ENCODE measurements around the gene ELAPOR2.

Gene ELAPOR2

DNA sequence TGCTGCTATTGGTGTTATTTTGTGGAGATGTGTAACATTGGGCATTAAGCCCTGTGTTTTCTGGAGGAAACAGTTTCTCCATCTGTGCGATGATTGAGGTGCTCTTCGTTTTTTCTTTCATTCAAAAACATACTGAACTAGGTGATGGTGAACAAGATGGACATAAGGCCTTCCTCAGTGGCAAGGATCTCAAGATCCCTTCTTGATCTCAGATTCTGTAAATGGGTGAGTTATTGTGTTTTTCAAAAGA lies 759 bp upstream of the ELAPOR2 start:
- Histone ChIP-seq H3K9ac (ENCODE audit: low read depth, low read length, poor library complexity, severe bottlenecking) (no peak overlapping the region), H2AFZ (ENCODE audit: low read length) (peak overlapping the region; percentile 69; the same call in 1 of the 2 replicates), H3K79me2 (ENCODE audit: insufficient read depth, low read length) (no peaks in the 10 kb centered on the region), H3K4me3 (ENCODE audit: low read length, poor library complexity, severe bottlenecking) (peak overlapping the region; percentile 72), H4K20me1 (ENCODE audit: insufficient read depth, low read length, poor library complexity, severe bottlenecking) (no peaks in the 10 kb centered on the region), H3K9me2 (replicated peaks; ENCODE audit: low read depth, low read length) (no peaks in the 10 kb centered on the region), H3F3A (ENCODE audit: low read depth) (no peaks in the 10 kb centered on the region), H3K4me2 (ENCODE audit: low read depth, low read length, poor library complexity, severe bottlenecking) (peak overlapping the region; percentile 56), H3K4me1 (ENCODE audit: insufficient read depth, low read length, poor library complexity, severe bottlenecking) (peaks cover 4% of the 10 kb centered on the region), H3K27me3 (ENCODE audit: insufficient read depth, low read length, poor library complexity, severe bottlenecking) (peaks cover 20% of the 10 kb centered on the region), H3K36me3 (ENCODE audit: insufficient read depth, low read length) (no peaks in the 10 kb centered on the region), H3K9me3 (ENCODE audit: insufficient read depth, low read depth, low read length) (no peaks in the 10 kb centered on the region)
- TF ChIP-seq, protein P1, sequence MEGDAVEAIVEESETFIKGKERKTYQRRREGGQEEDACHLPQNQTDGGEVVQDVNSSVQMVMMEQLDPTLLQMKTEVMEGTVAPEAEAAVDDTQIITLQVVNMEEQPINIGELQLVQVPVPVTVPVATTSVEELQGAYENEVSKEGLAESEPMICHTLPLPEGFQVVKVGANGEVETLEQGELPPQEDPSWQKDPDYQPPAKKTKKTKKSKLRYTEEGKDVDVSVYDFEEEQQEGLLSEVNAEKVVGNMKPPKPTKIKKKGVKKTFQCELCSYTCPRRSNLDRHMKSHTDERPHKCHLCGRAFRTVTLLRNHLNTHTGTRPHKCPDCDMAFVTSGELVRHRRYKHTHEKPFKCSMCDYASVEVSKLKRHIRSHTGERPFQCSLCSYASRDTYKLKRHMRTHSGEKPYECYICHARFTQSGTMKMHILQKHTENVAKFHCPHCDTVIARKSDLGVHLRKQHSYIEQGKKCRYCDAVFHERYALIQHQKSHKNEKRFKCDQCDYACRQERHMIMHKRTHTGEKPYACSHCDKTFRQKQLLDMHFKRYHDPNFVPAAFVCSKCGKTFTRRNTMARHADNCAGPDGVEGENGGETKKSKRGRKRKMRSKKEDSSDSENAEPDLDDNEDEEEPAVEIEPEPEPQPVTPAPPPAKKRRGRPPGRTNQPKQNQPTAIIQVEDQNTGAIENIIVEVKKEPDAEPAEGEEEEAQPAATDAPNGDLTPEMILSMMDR (conservative IDR thresholded peaks at IDR 0.05; ENCODE audit: low read length) = no peak
- TF ChIP-seq EZH2phosphoT487 (IDR thresholded peaks at IDR 0.05; ENCODE audit: borderline replicate concordance) = no peak

DNA sequence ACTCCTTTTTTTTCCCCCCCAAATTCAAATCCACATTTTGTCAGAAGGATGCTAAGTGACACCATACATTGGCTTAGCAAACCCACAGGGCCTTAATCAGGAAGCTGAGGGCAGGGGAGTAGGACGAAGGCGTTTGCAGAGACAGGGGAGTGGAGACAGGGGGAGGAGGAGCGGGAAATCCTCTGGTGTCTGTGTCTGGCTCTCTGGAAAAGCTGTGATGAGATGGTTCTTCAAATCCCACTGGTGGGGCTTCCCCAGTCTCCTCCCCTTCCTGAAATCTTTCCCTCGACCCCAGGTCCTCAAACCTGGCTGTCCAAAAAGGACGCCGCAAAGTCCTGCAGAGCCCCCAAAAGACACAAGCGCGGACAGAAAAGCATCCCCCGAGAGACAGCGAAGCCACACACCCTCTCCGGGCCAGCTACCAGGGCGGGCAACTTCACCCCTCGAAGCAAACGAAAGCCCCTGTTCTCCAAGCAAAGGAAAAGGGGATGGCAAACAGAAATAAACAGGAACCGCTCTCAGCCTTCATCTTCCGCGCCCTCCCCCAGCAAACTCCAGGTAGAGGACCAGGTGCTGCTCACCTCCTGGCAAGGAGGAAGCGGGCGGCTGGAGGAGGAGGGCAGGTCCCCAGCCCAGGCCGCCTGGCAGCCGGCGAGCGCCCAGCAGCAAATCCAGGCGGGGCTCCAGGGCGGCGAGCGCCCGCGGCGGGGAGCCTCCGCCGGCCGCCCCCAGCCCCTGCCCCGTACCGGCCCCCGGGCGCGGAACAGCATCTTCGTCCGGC lies 520 bp downstream of the ELAPOR2 start:
- peaks cover 20% of the 10 kb centered on the region for H3K27me3 ChIP-seq (ENCODE audit: insufficient read depth, low read length, poor library complexity, severe bottlenecking)
- peak overlapping the region; percentile 72 for H3K4me3 ChIP-seq (ENCODE audit: low read length, poor library complexity, severe bottlenecking)
- H2AFZ ChIP-seq (ENCODE audit: low read length) = peak overlapping the region; percentile 92
- H3K4me1 ChIP-seq (ENCODE audit: insufficient read depth, low read length, poor library complexity, severe bottlenecking) = peaks cover 4% of the 10 kb centered on the region
- H3K79me2 ChIP-seq (ENCODE audit: insufficient read depth, low read length) = no peaks in the 10 kb centered on the region
- no peaks in the 10 kb centered on the region for H4K20me1 ChIP-seq (ENCODE audit: insufficient read depth, low read length, poor library complexity, severe bottlenecking)
- H3K9me3 ChIP-seq (ENCODE audit: insufficient read depth, low read depth, low read length) = no peaks in the 10 kb centered on the region
- no peaks in the 10 kb centered on the region for H3K36me3 ChIP-seq (ENCODE audit: insufficient read depth, low read length)
- H3K4me2 ChIP-seq (ENCODE audit: low read depth, low read length, poor library complexity, severe bottlenecking) = peak overlapping the region; percentile 71
- H3F3A ChIP-seq (ENCODE audit: low read depth) = no peaks in the 10 kb centered on the region
- H3K9ac ChIP-seq (ENCODE audit: low read depth, low read length, poor library complexity, severe bottlenecking) = no peak overlapping the region
- no peaks in the 10 kb centered on the region for H3K9me2 ChIP-seq (replicated peaks; ENCODE audit: low read depth, low read length)
- TF ChIP-seq, protein P1 (conservative IDR thresholded peaks at IDR 0.05; ENCODE audit: low read length) = no peak

DNA sequence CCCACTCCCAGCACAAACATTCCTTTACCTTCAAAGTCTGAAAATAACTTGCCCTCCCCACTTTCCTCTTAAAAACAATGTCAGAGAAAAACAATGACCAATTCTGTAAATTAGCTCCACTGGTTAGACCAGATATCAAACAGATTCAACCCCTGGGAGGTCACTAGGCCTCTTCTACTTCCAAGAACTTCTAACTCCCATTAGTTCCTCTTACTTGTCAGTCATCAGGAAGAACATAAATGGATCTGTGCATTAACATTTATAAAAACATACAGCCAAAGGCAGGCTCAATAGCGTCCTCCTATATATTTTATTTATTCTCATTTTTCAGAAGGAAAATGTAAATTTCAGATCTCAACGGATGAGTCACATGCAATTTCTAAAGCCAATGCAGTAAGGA lies 2.2 kb downstream of the ELAPOR2 start:
- Histone ChIP-seq H3K9me3 (ENCODE audit: insufficient read depth, low read depth, low read length) (no peaks in the 10 kb centered on the region), H3K4me3 (ENCODE audit: low read length, poor library complexity, severe bottlenecking) (no peak overlapping the region), H4K20me1 (ENCODE audit: insufficient read depth, low read length, poor library complexity, severe bottlenecking) (no peaks in the 10 kb centered on the region), H3F3A (ENCODE audit: low read depth) (no peaks in the 10 kb centered on the region), H2AFZ (ENCODE audit: low read length) (no peak overlapping the region), H3K4me2 (ENCODE audit: low read depth, low read length, poor library complexity, severe bottlenecking) (no peak overlapping the region), H3K36me3 (ENCODE audit: insufficient read depth, low read length) (no peaks in the 10 kb centered on the region), H3K9ac (ENCODE audit: low read depth, low read length, poor library complexity, severe bottlenecking) (no peak overlapping the region), H3K79me2 (ENCODE audit: insufficient read depth, low read length) (no peaks in the 10 kb centered on the region), H3K27me3 (ENCODE audit: insufficient read depth, low read length, poor library complexity, severe bottlenecking) (peaks cover 20% of the 10 kb centered on the region), H3K4me1 (ENCODE audit: insufficient read depth, low read length, poor library complexity, severe bottlenecking) (peaks cover 4% of the 10 kb centered on the region), H3K9me2 (replicated peaks; ENCODE audit: low read depth, low read length) (no peaks in the 10 kb centered on the region)
- TF ChIP-seq, protein P1 (conservative IDR thresholded peaks at IDR 0.05; ENCODE audit: low read length) = no peak
- no peak for TF ChIP-seq EZH2phosphoT487 (IDR thresholded peaks at IDR 0.05; ENCODE audit: borderline replicate concordance)

Measured in Loucy (cell line).